HepG2 (cell line): ENCODE data around the gene WDR45B. TPM values are rescaled to one million over a fixed set of nuclear protein-coding genes. Genes with fewer than 3 reads are reported as not detected.

Experiments used
- CC2D1A ChIP-seq: sonication (generic); formaldehyde crosslinking; IDR thresholded peaks from 2 replicates; pipeline ENCODE4 v1.8.1; 2023; ENCODE audit warnings: mild to moderate bottlenecking, missing genetic modification reagents
- GTF3A ChIP-seq: sonication (generic); formaldehyde crosslinking; conservative IDR thresholded peaks from 2 replicates; pipeline ENCODE4 v1.4.0; 2020; ENCODE audit warnings: mild to moderate bottlenecking, missing genetic modification reagents
- HOMEZ ChIP-seq: IDR thresholded peaks from 2 replicates; pipeline ENCODE4 v1.6.1; 2016; ENCODE audit warnings: low read depth
- KDM2A ChIP-seq: sonication (generic); formaldehyde crosslinking; IDR thresholded peaks from 2 replicates; pipeline ENCODE4 v1.4.0; 2020; ENCODE audit warnings: low read depth, missing genetic modification reagents, borderline replicate concordance
- MTF2 ChIP-seq: sonication (generic); formaldehyde crosslinking; IDR thresholded peaks from 2 replicates; pipeline ENCODE4 v1.5.0; 2020; ENCODE audit warnings: missing genetic modification reagents, borderline replicate concordance
- MXD4 ChIP-seq: IDR thresholded peaks from 2 replicates; pipeline ENCODE4 v1.6.1; 2016; ENCODE audit warnings: mild to moderate bottlenecking, missing biosample characterization, missing genetic modification reagents
- NFYB ChIP-seq: sonication (generic); formaldehyde crosslinking; IDR thresholded peaks from 2 replicates; pipeline ENCODE4 v1.4.0; 2020; ENCODE audit warnings: missing genetic modification reagents
- NR2C2 ChIP-seq: sonication (generic); formaldehyde crosslinking; IDR thresholded peaks from 2 replicates; pipeline ENCODE4 v1.4.0; 2020; ENCODE audit warnings: missing genetic modification reagents, mild to moderate bottlenecking, moderate library complexity, borderline replicate concordance
- POLR2A ChIP-seq, 2 experiments: IDR thresholded peaks; 2 replicates each; pipeline ENCODE4 v1.6.1; 2011; ENCODE audit warnings: low read depth in 2 of 2, low read length in 2 of 2, mild to moderate bottlenecking in 1 of 2, moderate library complexity in 1 of 2; ENCODE audit not compliant: insufficient read depth in 1 of 2
- RARG ChIP-seq: sonication (generic); formaldehyde crosslinking; IDR thresholded peaks from 2 replicates; pipeline ENCODE4 v1.4.0; 2020; ENCODE audit warnings: low read depth, mild to moderate bottlenecking, missing genetic modification reagents
- RXRB ChIP-seq: IDR thresholded peaks from 2 replicates; pipeline ENCODE4 v1.6.1; 2016; ENCODE audit warnings: borderline replicate concordance, missing genetic modification reagents, missing compliant biosample characterization
- STAT5B ChIP-seq: sonication (generic); formaldehyde crosslinking; IDR thresholded peaks from 2 replicates; pipeline ENCODE4 v1.4.0; 2020; ENCODE audit warnings: missing genetic modification reagents
- THYN1 ChIP-seq: sonication (generic); formaldehyde crosslinking; IDR thresholded peaks from 2 replicates; pipeline ENCODE4 v1.8.1; 2023; ENCODE audit warnings: low read depth, mild to moderate bottlenecking, moderate library complexity, missing genetic modification reagents, borderline replicate concordance
- TOE1 ChIP-seq: sonication (generic); formaldehyde crosslinking; IDR thresholded peaks from 2 replicates; pipeline ENCODE4 v1.4.0; 2020; ENCODE audit warnings: mild to moderate bottlenecking, missing genetic modification reagents
- XRCC5 ChIP-seq: fragments of 200-400 bp; formaldehyde crosslinking; optimal IDR thresholded peaks from 2 replicates; pipeline ENCODE3; 2017; ENCODE audit warnings: mild to moderate bottlenecking, low read length
- ZIK1 ChIP-seq: sonication (generic); formaldehyde crosslinking; IDR thresholded peaks from 2 replicates; pipeline ENCODE4 v1.5.0; 2020; ENCODE audit warnings: mild to moderate bottlenecking, low read depth, missing genetic modification reagents, borderline replicate concordance
- ZNF260 ChIP-seq: sonication (generic); formaldehyde crosslinking; IDR thresholded peaks from 2 replicates; pipeline ENCODE4 v1.4.0; 2020; ENCODE audit warnings: missing genetic modification reagents, low read depth, mild to moderate bottlenecking, borderline replicate concordance
- ZNF432 ChIP-seq: sonication (generic); formaldehyde crosslinking; IDR thresholded peaks from 2 replicates; pipeline ENCODE4 v1.5.0; 2020; ENCODE audit warnings: missing genetic modification reagents, mild to moderate bottlenecking, borderline replicate concordance
- ZNF547 ChIP-seq: sonication (generic); formaldehyde crosslinking; IDR thresholded peaks from 2 replicates; pipeline ENCODE4 v1.5.1; 2020; ENCODE audit warnings: mild to moderate bottlenecking, missing genetic modification reagents
- ZNF562 ChIP-seq: sonication (generic); formaldehyde crosslinking; IDR thresholded peaks from 2 replicates; pipeline ENCODE4 v1.8.0; 2022; ENCODE audit warnings: missing genetic modification reagents, borderline replicate concordance
- ZNF691 ChIP-seq: sonication (generic); formaldehyde crosslinking; IDR thresholded peaks from 2 replicates; pipeline ENCODE4 v1.4.0; 2020; ENCODE audit warnings: missing genetic modification reagents, low read depth, mild to moderate bottlenecking, borderline replicate concordance
- ZNF747 ChIP-seq: sonication (generic); formaldehyde crosslinking; IDR thresholded peaks from 2 replicates; pipeline ENCODE4 v1.8.1; 2023; ENCODE audit warnings: missing genetic modification reagents, mild to moderate bottlenecking, borderline replicate concordance
- ZNF782 ChIP-seq: sonication (generic); formaldehyde crosslinking; IDR thresholded peaks from 2 replicates; pipeline ENCODE4 v1.4.0; 2020; ENCODE audit warnings: missing genetic modification reagents, mild to moderate bottlenecking, borderline replicate concordance
- ZSCAN21 ChIP-seq: sonication (generic); formaldehyde crosslinking; IDR thresholded peaks from 2 replicates; pipeline ENCODE4 v1.8.0; 2022; ENCODE audit warnings: mild to moderate bottlenecking, missing genetic modification reagents, moderate library complexity, borderline replicate concordance
- polyA plus RNA-seq, 8 experiments: library from polyadenylated mRNA; depleted of rRNA in 3 of 8; stranded (reverse) in 7 of 8; unstranded in 1 of 8; fragments of >200 nt; fragmentation: Illumina TruSeq in 4 of 8; extraction: Trizol in 4 of 8; gene quantifications; 2 replicates each; pipeline versions ENCODE4 v1.2.1 to v1.2.3, GENCODE V29; 2011 to 2016; ENCODE audit warnings: low read depth in 4 of 8, missing spikeins in 1 of 8, mixed read lengths in 1 of 8; ENCODE audit not compliant: insufficient read depth in 1 of 8
- total RNA-seq, 5 experiments: library from RNA; depleted of rRNA; stranded (reverse); fragments of >200 nt; fragmentation: Illumina TruSeq; extraction: Trizol; gene quantifications; 2 replicates each; pipeline ENCODE4 v1.2.3, GENCODE V29; 2016; ENCODE audit warnings: low read depth in 1 of 5
- TF ChIP-seq, protein P1 (sequence below): sonication (generic); formaldehyde crosslinking; IDR thresholded peaks from 2 replicates; pipeline ENCODE4 v1.4.0; 2020; ENCODE audit warnings: missing genetic modification reagents
- TF ChIP-seq, protein P2 (sequence below): sonication (generic); formaldehyde crosslinking; IDR thresholded peaks from 2 replicates; pipeline ENCODE4 v1.9.0; 2022; ENCODE audit warnings: missing genetic modification reagents, mild to moderate bottlenecking, borderline replicate concordance

Gene WDR45B
- total and polyA plus RNA-seq, 2 of the 13 experiments (the other 11 are each of a cell fraction or from before 2014, with no cell fraction given), result 86.2 to 155 TPM

DNA sequence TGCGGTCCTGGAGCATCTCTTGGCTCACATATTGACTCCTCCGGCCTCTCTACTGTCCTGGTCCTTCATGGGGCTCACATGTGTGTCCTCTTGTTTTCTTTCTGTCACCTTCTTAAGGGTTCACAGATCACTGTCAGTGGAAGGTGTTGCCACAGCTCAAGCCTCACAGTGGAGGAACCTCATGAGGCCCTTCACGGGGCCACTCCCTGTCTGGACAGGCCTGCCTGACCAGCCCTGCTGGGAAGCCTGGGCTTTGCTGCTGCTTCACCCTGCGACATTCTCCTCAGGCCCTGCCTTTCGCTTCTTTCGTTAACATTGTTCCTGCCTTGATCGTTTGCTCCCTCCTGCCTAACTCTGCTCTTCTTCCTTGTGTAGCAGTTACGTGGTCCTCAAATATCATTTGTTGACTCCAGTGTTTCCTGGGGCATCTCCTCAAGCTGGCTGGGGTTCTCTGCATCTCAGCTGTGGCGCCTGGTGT lies 55.9 kb downstream of the WDR45B start (continued):
- 0 out of 2 replicates have a peak, but pooled peaks have one; percentile 58 for TF ChIP-seq GTF3A (CRISPR knock-in tag)
- TF ChIP-seq ZNF691 (CRISPR knock-in tag), result 0 out of 2 replicates have a peak, but pooled peaks have one; percentile 45
- no peak for TF ChIP-seq ZNF260 (CRISPR knock-in tag)
- no peak for TF ChIP-seq TOE1 (CRISPR knock-in tag)
- TF ChIP-seq MTF2 (CRISPR knock-in tag), result no peak
- TF ChIP-seq, protein P1, sequence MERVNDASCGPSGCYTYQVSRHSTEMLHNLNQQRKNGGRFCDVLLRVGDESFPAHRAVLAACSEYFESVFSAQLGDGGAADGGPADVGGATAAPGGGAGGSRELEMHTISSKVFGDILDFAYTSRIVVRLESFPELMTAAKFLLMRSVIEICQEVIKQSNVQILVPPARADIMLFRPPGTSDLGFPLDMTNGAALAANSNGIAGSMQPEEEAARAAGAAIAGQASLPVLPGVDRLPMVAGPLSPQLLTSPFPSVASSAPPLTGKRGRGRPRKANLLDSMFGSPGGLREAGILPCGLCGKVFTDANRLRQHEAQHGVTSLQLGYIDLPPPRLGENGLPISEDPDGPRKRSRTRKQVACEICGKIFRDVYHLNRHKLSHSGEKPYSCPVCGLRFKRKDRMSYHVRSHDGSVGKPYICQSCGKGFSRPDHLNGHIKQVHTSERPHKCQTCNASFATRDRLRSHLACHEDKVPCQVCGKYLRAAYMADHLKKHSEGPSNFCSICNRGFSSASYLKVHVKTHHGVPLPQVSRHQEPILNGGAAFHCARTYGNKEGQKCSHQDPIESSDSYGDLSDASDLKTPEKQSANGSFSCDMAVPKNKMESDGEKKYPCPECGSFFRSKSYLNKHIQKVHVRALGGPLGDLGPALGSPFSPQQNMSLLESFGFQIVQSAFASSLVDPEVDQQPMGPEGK (CRISPR knock-in tag), result no peak
- TF ChIP-seq, protein P2, sequence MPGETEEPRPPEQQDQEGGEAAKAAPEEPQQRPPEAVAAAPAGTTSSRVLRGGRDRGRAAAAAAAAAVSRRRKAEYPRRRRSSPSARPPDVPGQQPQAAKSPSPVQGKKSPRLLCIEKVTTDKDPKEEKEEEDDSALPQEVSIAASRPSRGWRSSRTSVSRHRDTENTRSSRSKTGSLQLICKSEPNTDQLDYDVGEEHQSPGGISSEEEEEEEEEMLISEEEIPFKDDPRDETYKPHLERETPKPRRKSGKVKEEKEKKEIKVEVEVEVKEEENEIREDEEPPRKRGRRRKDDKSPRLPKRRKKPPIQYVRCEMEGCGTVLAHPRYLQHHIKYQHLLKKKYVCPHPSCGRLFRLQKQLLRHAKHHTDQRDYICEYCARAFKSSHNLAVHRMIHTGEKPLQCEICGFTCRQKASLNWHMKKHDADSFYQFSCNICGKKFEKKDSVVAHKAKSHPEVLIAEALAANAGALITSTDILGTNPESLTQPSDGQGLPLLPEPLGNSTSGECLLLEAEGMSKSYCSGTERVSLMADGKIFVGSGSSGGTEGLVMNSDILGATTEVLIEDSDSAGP (CRISPR knock-in tag), result no peak
- TF ChIP-seq CC2D1A (CRISPR knock-in tag), result no peak
- no peak for TF ChIP-seq RARG (CRISPR knock-in tag)
- TF ChIP-seq MXD4, result no peak
- TF ChIP-seq ZNF432 (CRISPR knock-in tag), result no peak
- TF ChIP-seq STAT5B (CRISPR knock-in tag), result no peak
- TF ChIP-seq NR2C2, result no peak
- no peak for TF ChIP-seq XRCC5
- TF ChIP-seq ZNF782, result peak; percentile 25; the same call in 1 of the 2 replicates
- TF ChIP-seq ZIK1 (CRISPR knock-in tag), result no peak
- peak; percentile 43; the same call in 1 of the 2 replicates for TF ChIP-seq KDM2A (CRISPR knock-in tag)
- no peak for TF ChIP-seq ZNF562 (CRISPR knock-in tag)
- TF ChIP-seq POLR2A (IDR thresholded peaks at IDR 0.05; ENCODE audit: insufficient read depth in 1 of 2, low read depth in 2 of 2, low read length in 2 of 2), result 0 out of 4 replicates have a peak, but pooled peaks of 1 of the 2 experiments have one; percentile 13
- no peak for TF ChIP-seq ZNF547 (CRISPR knock-in tag)
- TF ChIP-seq THYN1, result no peak
- no peak for TF ChIP-seq ZSCAN21 (CRISPR knock-in tag)
- TF ChIP-seq NFYB (CRISPR knock-in tag), result no peak
- TF ChIP-seq ZNF747, result 0 out of 2 replicates have a peak, but pooled peaks have one; percentile 31
- TF ChIP-seq HOMEZ (CRISPR knock-in tag), result no peak
- no peak for TF ChIP-seq RXRB (CRISPR knock-in tag)
